K562 (cell line): ENCODE data around the gene NDRG4.

ENCODE experiments used
- ADNP ChIP-seq: fragments of 200-800 bp; sonication (Bioruptor generic); IDR thresholded peaks from 2 replicates; pipeline ENCODE4 v1.6.1; 2016; ENCODE audit warnings: missing genetic modification characterization, missing compliant biosample characterization
- ARID2 ChIP-seq: fragments of 450-650 bp; IDR thresholded peaks from 2 replicates; pipeline ENCODE4 v1.6.1; 2017; ENCODE audit warnings: antibody characterized with exemption, mild to moderate bottlenecking
- CTCF ChIP-seq, 3 experiments: IDR thresholded peaks in 2 of 3; conservative IDR thresholded peaks in 1 of 3; 2 replicates each; pipeline ENCODE4 v1.5.1; 2011 to 2012; ENCODE audit warnings: low read length in 3 of 3, mild to moderate bottlenecking in 3 of 3, control low read depth in 2 of 3, improper control_type of control experiment in 1 of 3, inconsistent platforms in 1 of 3, low read depth in 1 of 3, mixed read lengths in 1 of 3, moderate library complexity in 1 of 3; ENCODE audit not compliant: insufficient read depth in 2 of 3
- IRF2 ChIP-seq: sonication (generic); formaldehyde crosslinking; IDR thresholded peaks from 2 replicates; pipeline ENCODE4 v1.8.1; 2022; ENCODE audit warnings: mild to moderate bottlenecking, missing genetic modification reagents
- POLR2A ChIP-seq: fragments of 450-650 bp; conservative IDR thresholded peaks from 2 replicates; pipeline ENCODE4 v1.6.1; 2016
- SIN3B ChIP-seq: fragments of 450-650 bp; IDR thresholded peaks from 2 replicates; pipeline ENCODE4 v1.6.1; 2017; ENCODE audit warnings: low read depth, mild to moderate bottlenecking, moderate library complexity
- SREBF2 ChIP-seq: sonication (generic); formaldehyde crosslinking; IDR thresholded peaks from 2 replicates; pipeline ENCODE4 v1.4.0; 2020; ENCODE audit warnings: mild to moderate bottlenecking, missing genetic modification reagents
- TAF1 ChIP-seq: IDR thresholded peaks from 2 replicates; pipeline ENCODE4 v1.6.1; 2011; ENCODE audit warnings: mild to moderate bottlenecking, low read length, moderate library complexity; ENCODE audit not compliant: insufficient read depth, control insufficient read depth, severe bottlenecking; ENCODE audit errors: extremely low read depth
- TCF3 ChIP-seq: sonication (generic); formaldehyde crosslinking; IDR thresholded peaks from 2 replicates; pipeline ENCODE4 v1.4.0; 2020; ENCODE audit warnings: mild to moderate bottlenecking, missing genetic modification reagents
- ZBTB49 ChIP-seq: sonication (generic); formaldehyde crosslinking; IDR thresholded peaks from 2 replicates; pipeline ENCODE4 v1.8.0; 2022; ENCODE audit warnings: missing genetic modification reagents, mild to moderate bottlenecking, borderline replicate concordance
- ZFP36 ChIP-seq: fragments of 150-350 bp; IDR thresholded peaks from 2 replicates; pipeline ENCODE4 v1.6.1; 2018; ENCODE audit warnings: low read length, low read depth; ENCODE audit not compliant: partially characterized antibody
- ZNF253 ChIP-seq: fragments of 250-450 bp; sonication (Bioruptor Pico); conservative IDR thresholded peaks from 2 replicates; pipeline ENCODE4 v1.6.1; 2021; ENCODE audit warnings: mild to moderate bottlenecking

- TF ChIP-seq ZNF253 (CRISPR knock-in tag) = no peak
- TF ChIP-seq TCF3 (CRISPR knock-in tag) = no peak
- no peak for TF ChIP-seq SIN3B
- no peak for TF ChIP-seq IRF2 (CRISPR knock-in tag)
- TF ChIP-seq TAF1 = no peak
- no peak for TF ChIP-seq POLR2A
- TF ChIP-seq SREBF2 = no peak
- TF ChIP-seq ZFP36 = no peak
- TF ChIP-seq ADNP (tag) = no peak
- no peak for TF ChIP-seq ZBTB49 (CRISPR knock-in tag)
- TF ChIP-seq ARID2 = no peak
- no peak for TF ChIP-seq CTCF (IDR thresholded peaks at IDR 0.05 in 2 of 3, conservative IDR thresholded peaks at IDR 0.05 in 1 of 3; ENCODE audit: insufficient read depth in 2 of 3, low read depth in 1 of 3, low read length in 3 of 3)
These were observed 28.6 kb upstream of the NDRG4 start for GRCh38 chr16:58471209-58471975.
